Activated CD8-positive, alpha-beta T cell treated with anti-CD3 and anti-CD28 coated beads, Interleukin-2, amount 10 ng/mL, durations not matched to agents 7 days and 5 days (primary cell): ENCODE results near the gene MINK1. TPM values are rescaled to one million over a fixed set of nuclear protein-coding genes. Genes with fewer than 3 reads are reported as not detected.
"Not testable (repeated sequence)": the region's sequence is repeated elsewhere in the genome, so short reads cannot be mapped to it uniquely, and the experiment has no call there.

ENCODE experiments used
- ATAC-seq: fragments of 150-1000 bp; cut with Tn5 transposase; one replicate; pipeline ENCODE4 v1.10.0; 2021; ENCODE audit warnings: moderate library complexity
- CTCF ChIA-PET: fragments of 350-600 bp; sonication (Branson Sonifier 250); formaldehyde crosslinking; loops from one replicate; lab custom pipeline; 2021; ENCODE audit warnings: antibody characterized with exemption; lab: Charles Lee
- POLR2A ChIA-PET: fragments of 350-600 bp; sonication (Branson Sonifier 250); formaldehyde crosslinking; loops from one replicate; lab custom pipeline; 2021; ENCODE audit warnings: antibody characterized with exemption; lab: Charles Lee
- DNase-seq: peaks from one replicate; pipeline ENCODE4 v3.0.0-alpha.2; 2020
- H3K27ac Mint-ChIP-seq: one replicate; pipeline ENCODE4 v1.8.0; 2021; ENCODE audit warnings: mild to moderate bottlenecking, mixed read lengths
- H3K27me3 Mint-ChIP-seq: one replicate; pipeline ENCODE4 v1.8.0; 2021; ENCODE audit warnings: low read depth, mixed read lengths
- H3K36me3 Mint-ChIP-seq: one replicate; pipeline ENCODE4 v1.8.0; 2021; ENCODE audit warnings: low read depth, mixed read lengths
- H3K4me1 Mint-ChIP-seq: one replicate; pipeline ENCODE4 v1.8.0; 2021; ENCODE audit warnings: low read depth, mixed read lengths
- H3K4me3 Mint-ChIP-seq: one replicate; pipeline ENCODE4 v1.8.0; 2021; ENCODE audit warnings: mild to moderate bottlenecking, mixed read lengths
- H3K9me3 Mint-ChIP-seq: one replicate; pipeline ENCODE4 v1.8.0; 2022; ENCODE audit warnings: mixed read lengths; ENCODE audit not compliant: insufficient read depth
- total RNA-seq, 2 experiments: library from RNA; stranded (reverse); gene quantifications; one replicate each; pipeline ENCODE4 v1.2.3, GENCODE V29; 2021

Gene MINK1
- total RNA-seq, 2 experiments from 2014 or later, result 68.1 to 73.2 TPM

DNA sequence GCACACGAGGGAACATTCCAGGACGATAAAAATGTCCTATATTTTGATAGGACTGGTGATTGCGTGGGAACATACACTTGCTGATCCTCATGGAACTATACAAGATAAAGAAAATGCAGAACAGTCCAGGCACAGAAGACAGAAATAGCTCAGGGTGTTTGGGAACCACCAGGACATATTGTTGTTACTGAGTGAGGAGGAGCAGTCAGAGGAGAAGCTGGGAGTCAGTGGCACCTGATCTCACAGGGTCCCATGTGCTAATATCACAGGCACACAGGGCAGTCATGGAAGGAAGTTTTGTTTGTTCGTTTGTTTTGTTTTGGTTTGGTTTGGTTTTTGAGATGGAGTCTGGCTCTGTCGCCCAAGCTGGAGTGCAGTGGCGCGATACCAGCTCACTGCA is 20.4 kb upstream of the MINK1 start:
- no peak for ATAC-seq
- no peaks in the 10 kb centered on the region for H3K27me3 Mint-ChIP-seq
- no peaks in the 10 kb centered on the region for H3K9me3 Mint-ChIP-seq
- no peak overlapping the region for H3K4me3 Mint-ChIP-seq
- no peak overlapping the region for H3K27ac Mint-ChIP-seq
- POLR2A ChIA-PET, result no interaction called here
- H3K36me3 Mint-ChIP-seq, result peaks cover 11% of the 10 kb centered on the region
- H3K4me1 Mint-ChIP-seq, result peaks cover 7% of the 10 kb centered on the region
- CTCF ChIA-PET, result interaction anchor here (1.5 kb wide), 1 partner anchor 23 kb away, joined by 4 read pairs; no protein-coding TSS in a partner anchor
- no peak for DNase-seq

DNA sequence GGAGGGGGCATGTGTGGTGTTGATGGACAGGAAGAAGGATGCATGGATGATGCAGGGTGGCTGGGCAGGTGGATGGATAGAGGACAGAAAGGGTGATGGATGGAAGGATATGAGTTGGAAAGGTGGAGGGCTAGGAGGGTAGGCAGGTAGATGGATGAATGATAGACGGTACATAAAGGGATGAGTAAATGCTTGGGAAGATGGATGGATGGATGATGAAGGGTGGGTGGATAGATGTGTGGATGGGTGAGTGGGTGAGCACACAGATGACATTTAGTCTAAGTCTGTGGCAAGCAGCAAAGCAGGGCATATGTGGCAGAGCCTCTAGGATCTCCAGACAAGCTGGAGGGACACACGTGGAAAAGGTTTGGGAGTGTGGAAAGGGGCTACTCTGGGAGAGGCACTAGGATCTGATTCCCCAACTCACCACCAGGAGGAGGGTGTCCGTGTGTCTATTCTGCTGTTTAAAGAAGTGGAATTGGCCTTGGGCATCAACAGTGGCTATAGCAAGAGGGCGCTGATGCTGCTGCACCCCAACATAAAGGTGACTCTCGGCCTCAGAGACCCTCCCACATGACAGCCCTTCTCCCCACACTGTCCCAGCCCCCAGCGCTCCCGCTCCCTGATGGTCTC is 18.0 kb upstream of the MINK1 start:
- Mint-ChIP-seq H3K4me1 (peaks cover 2% of the 10 kb centered on the region), H3K9me3 (no peaks in the 10 kb centered on the region), H3K27ac (no peak overlapping the region), H3K27me3 (no peaks in the 10 kb centered on the region), H3K36me3 (peaks cover 3% of the 10 kb centered on the region), H3K4me3 (no peak overlapping the region)
- POLR2A ChIA-PET, result no interaction called here
- DNase-seq (no peak), ATAC-seq (no peak)
- CTCF ChIA-PET, result interaction anchor here (0.8 kb wide), 1 partner anchor 27 kb away, joined by 3 read pairs; no protein-coding TSS in a partner anchor

DNA sequence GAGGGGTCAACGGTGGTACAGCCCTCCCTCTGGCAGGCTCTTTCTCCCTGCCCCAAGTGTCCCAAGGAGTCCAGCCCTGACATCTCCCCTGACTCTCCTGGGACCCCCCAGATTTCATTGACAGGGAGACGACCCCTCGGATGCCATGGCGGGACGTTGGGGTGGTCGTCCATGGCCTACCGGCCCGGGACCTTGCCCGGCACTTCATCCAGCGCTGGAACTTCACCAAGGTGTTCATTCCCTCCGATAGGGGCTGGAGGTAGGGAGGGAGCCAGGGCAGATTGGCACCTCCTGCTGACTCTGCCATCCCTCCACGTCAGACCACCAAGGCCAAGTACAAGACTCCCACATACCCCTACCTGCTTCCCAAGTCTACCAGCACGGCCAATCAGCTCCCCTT is 16.3 kb upstream of the MINK1 start:
- POLR2A ChIA-PET, result no interaction called here
- no peak for ATAC-seq

DNA sequence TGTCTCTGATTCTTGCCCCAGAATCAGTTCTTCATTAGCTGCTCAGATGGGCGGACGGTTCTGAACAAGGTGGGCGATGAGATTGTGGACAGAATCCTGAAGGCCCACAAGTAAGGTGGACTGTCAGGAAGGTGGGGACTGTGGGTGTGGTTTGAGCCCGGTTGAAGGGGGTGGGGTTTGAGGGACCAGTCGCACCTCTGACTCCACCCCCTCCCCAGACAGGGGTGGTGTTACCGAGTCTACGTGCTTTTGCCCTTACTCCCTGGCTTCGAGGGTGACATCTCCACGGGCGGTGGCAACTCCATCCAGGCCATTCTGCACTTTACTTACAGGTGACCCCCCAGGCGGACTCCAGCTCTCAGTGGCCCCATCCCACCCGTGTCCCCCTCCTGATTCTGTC is 14.9 kb upstream of the MINK1 start:
- ATAC-seq (no peak), DNase-seq (no peak)
- no peak overlapping the region for H3K4me3 Mint-ChIP-seq
- H3K4me1 Mint-ChIP-seq, result no peaks in the 10 kb centered on the region
- H3K9me3 Mint-ChIP-seq, result no peaks in the 10 kb centered on the region
- POLR2A ChIA-PET, result no interaction called here
- H3K27ac Mint-ChIP-seq, result no peak overlapping the region
- CTCF ChIA-PET, result no interaction called here
- no peaks in the 10 kb centered on the region for H3K27me3 Mint-ChIP-seq
- H3K36me3 Mint-ChIP-seq, result no peaks in the 10 kb centered on the region

More for the DNA sequence above, 16.3 kb upstream of the MINK1 start:
- Mint-ChIP-seq H3K4me1 (no peaks in the 10 kb centered on the region), H3K27ac (no peak overlapping the region), H3K27me3 (no peaks in the 10 kb centered on the region), H3K36me3 (no peaks in the 10 kb centered on the region), H3K9me3 (no peaks in the 10 kb centered on the region), H3K4me3 (no peak overlapping the region)
- no peak for DNase-seq
- CTCF ChIA-PET, result interaction anchor here (1.1 kb wide), 1 partner anchor 192 kb away, joined by 3 read pairs; no protein-coding TSS in a partner anchor

DNA sequence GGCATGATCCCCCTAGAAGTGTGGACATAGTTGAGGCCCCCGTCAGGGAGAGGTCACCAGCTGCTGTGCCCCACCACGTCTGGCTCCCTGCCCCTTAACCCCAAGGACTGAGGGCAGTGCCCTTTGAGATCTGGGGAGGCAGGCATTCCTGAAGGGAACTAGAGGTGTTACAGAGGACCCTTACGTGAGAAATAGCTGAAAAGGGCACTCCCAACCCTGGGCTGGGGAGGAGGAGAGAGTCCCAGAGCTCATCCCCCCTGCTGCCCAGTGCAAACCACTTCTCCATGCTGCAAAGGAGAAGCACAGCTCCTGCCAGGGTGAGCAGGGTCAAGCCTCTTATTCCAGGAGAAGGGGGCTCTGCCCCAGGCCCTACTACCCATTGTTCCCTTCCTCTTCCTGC is 10.3 kb upstream of the MINK1 start:
- Mint-ChIP-seq H3K27ac (no peak overlapping the region), H3K4me1 (no peaks in the 10 kb centered on the region), H3K9me3 (no peaks in the 10 kb centered on the region), H3K4me3 (no peak overlapping the region), H3K27me3 (no peaks in the 10 kb centered on the region), H3K36me3 (no peaks in the 10 kb centered on the region)
- POLR2A ChIA-PET, result interaction anchor here (0.6 kb wide), 1 partner anchor 22 kb away, joined by 3 read pairs; no protein-coding TSS in a partner anchor
- ATAC-seq (no peak), DNase-seq (no peak)
- CTCF ChIA-PET, result no interaction called here

DNA sequence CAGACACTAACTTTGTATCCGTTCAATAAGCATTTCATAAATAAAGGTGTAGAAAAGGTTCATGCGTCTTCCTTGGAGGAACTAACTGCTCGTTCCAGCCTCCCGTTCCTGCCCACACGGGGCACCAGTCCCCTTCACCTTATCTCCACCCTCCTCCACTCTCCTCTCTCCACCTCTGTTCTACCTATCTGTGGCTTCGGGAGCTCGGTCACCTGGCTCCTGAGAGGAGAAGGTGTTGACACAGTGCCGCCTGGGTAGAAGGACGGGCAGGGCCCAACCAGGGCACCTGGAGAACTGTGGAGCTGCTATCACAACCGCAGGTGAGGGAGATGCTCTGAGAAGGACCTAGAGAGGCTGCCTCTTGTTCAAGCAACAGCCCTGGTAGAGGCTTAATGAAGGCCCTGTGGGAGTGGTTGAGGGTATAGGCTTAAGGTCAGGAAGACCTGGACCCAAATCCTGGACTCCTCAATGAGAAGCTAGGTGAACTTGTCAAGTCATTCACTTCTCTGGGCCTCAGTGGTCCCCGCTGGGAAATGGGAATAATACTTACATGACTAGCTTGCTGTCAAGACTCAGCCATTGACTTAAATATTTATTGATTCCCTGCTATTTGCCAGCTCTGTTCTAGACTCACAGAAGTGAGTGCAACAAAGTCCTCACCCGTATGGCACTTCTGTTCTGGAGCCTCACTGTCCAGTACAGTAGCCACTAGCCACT is 9.6 kb upstream of the MINK1 start:
- ChIA-PET POLR2A (interaction anchor here (0.6 kb wide), 1 partner anchor 543 kb away, joined by 3 read pairs; no protein-coding TSS in a partner anchor), CTCF (interaction anchor here (0.6 kb wide), 1 partner anchor 33 kb away, joined by 3 read pairs; no protein-coding TSS in a partner anchor)
- H3K36me3 Mint-ChIP-seq, result no peaks in the 10 kb centered on the region
- no peak for DNase-seq
- no peak for ATAC-seq
- H3K4me3 Mint-ChIP-seq, result no peak overlapping the region
- peaks cover 2% of the 10 kb centered on the region for H3K27me3 Mint-ChIP-seq
- no peaks in the 10 kb centered on the region for H3K4me1 Mint-ChIP-seq
- no peak overlapping the region for H3K27ac Mint-ChIP-seq
- H3K9me3 Mint-ChIP-seq, result no peaks in the 10 kb centered on the region

DNA sequence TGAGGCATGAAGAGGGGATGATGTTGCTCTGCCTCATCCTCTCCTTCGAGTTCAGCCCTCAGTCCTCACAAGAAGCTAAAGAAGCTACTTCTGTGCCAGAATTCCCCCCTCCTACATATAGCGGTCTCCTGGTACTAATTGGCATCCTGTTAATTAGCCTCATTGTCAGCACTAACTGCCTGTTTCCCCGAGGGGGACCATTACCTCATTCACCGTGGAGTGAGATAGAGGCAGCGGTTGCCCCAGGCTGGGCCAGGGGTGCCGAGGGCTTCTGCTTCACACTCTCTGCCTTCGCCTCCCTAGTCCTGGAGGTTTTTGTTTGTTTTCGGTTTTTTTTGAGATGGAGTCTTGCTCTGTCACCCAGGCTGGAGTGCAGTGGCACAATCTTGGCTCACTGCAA is 5.7 kb upstream of the MINK1 start:
- no peak for DNase-seq
- Mint-ChIP-seq H3K4me3 (no peak overlapping the region), H3K9me3 (no peaks in the 10 kb centered on the region), H3K27me3 (peaks cover 2% of the 10 kb centered on the region), H3K36me3 (no peaks in the 10 kb centered on the region), H3K27ac (no peak overlapping the region), H3K4me1 (peaks cover under 1% of the 10 kb centered on the region)
- CTCF ChIA-PET, result no interaction called here
- ATAC-seq, result no peak
- POLR2A ChIA-PET, result no interaction called here

DNA sequence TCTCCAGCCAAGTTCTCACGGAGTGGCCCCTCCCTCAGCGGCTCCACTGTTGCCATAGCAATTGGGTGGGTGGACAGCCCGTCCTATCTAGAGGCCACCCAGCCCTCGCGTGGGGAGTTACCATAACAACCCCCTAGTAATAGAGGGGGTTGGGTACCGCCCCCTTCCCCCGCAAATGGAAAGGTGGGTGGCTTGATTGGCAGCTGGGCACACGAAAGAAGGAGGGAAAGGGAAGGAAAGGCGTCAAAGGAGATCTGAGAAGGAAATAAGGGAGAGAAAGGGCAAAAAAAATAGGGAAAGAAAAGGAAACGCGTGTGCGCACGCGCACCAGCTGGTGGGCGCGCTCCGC is 337 bp upstream of the MINK1 start:
- POLR2A ChIA-PET, DNase-seq, H3K9me3 Mint-ChIP-seq, H3K36me3 Mint-ChIP-seq, H3K27me3 Mint-ChIP-seq: not testable (repeated sequence)
- H3K27ac Mint-ChIP-seq, result peak overlapping the region; percentile 86
- CTCF ChIA-PET, result interaction anchor here (1.7 kb wide), 1 partner anchor 42 kb away, joined by 4 read pairs; no protein-coding TSS in a partner anchor
- peak overlapping the region; percentile 84 for H3K4me3 Mint-ChIP-seq
- peaks cover 35% of the 10 kb centered on the region for H3K4me1 Mint-ChIP-seq
- peak; percentile 21 for ATAC-seq

DNA sequence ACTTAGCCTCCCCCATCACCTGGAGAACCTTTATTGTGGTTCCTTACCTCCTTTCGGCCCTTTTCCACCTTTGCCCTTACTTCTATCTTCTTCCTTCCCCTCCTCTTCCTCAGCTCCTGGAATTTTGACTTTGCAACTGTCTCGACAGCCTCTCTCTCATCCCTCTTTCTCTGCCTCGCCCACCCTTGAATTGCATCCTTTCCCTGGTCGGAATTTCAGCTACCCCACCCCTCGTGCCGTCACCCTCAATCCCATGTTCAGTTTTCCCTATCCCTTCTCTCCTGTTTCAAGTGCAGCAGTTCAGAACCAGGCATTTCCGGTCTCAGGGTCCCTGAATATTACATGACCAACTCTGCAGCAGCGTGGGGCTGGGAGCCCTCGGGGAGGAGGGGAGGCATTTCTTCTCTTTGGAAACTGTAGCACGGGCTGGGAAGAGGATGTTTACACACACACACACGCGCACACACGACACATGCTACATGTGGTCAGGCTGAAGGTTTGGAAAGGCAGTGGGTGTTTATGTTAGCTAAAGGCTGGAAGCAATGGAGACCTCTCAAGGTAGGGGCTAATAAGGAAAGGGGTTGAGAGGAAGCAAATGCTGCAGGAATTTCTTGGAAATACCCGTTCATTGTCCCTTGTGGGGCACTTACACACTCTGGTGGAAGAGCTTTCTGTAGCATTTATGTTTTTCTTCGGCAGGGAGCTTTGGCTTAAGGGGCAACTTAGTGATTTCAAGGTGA is 971 bp downstream of the MINK1 start:
- Mint-ChIP-seq H3K4me3 (peak overlapping the region; percentile 90), H3K27me3 (no peaks in the 10 kb centered on the region), H3K27ac (peak overlapping the region; percentile 87), H3K4me1 (peaks cover 35% of the 10 kb centered on the region), H3K9me3 (no peaks in the 10 kb centered on the region), H3K36me3 (peaks cover 10% of the 10 kb centered on the region)
- DNase-seq (peak; percentile 30), ATAC-seq (no peak)
- CTCF ChIA-PET, result interaction anchor here (0.6 to 1.7 kb wide), 2 partner anchors 44 to 267 kb away, joined by 3 to 4 read pairs; no protein-coding TSS in a partner anchor
- POLR2A ChIA-PET, result interaction anchor here (0.8 to 1.0 kb wide), 2 partner anchors 113 to 122 kb away, joined by 4 read pairs; no protein-coding TSS in a partner anchor

DNA sequence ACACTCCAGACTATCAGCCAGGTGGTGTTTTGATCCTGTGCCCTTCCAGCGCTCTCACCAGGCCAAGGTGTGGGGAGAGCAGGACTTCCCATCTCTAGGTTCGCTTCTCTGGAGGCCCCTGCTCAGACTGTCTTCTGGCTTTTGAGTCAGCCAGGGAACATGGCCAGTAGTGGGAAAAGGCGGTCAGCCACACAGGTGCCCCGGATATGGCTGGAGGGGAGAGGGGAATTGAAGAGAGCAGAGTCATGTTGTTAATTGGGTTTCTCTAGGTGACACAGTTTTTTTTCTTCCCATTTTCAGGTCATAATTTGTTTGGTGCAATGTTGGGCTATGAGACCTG is 1.5 kb downstream of the MINK1 start:
- POLR2A ChIA-PET, result interaction anchor here (1.0 kb wide), 1 partner anchor 123 kb away, joined by 4 read pairs; no protein-coding TSS in a partner anchor
- Mint-ChIP-seq H3K36me3 (peaks cover 13% of the 10 kb centered on the region), H3K9me3 (no peaks in the 10 kb centered on the region), H3K27me3 (no peaks in the 10 kb centered on the region), H3K4me1 (peaks cover 41% of the 10 kb centered on the region), H3K4me3 (peak overlapping the region; percentile 90), H3K27ac (no peak overlapping the region)
- ATAC-seq (no peak), DNase-seq (no peak)
- CTCF ChIA-PET, result interaction anchor here (0.6 kb wide), 1 partner anchor 268 kb away, joined by 3 read pairs; no protein-coding TSS in a partner anchor

DNA sequence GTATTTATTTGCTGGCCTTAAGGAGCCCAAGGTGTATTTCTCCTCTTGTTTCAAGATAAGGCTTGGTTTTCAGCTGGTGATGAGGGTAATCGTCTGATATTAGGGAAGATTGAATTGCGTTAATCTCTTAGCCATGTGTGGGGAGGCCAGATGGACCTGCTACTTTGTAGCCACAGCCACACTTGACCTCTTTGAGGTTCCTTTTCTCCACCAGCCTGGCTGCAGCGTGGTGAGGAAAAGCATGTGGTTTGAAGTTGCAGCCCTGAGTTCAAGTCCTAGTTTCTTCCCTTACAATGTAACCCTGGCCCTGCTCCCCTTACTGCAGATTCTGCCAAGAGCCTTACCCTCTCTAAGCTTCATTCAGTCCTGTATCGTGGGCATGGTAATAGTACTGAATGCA is 3.1 kb downstream of the MINK1 start:
- Mint-ChIP-seq H3K27ac (no peak overlapping the region), H3K36me3 (peaks cover 16% of the 10 kb centered on the region), H3K9me3 (no peaks in the 10 kb centered on the region), H3K4me1 (peaks cover 56% of the 10 kb centered on the region), H3K27me3 (no peaks in the 10 kb centered on the region), H3K4me3 (no peak overlapping the region)
- DNase-seq, result no peak
- no peak for ATAC-seq
- ChIA-PET POLR2A (no interaction called here), CTCF (interaction anchor here (0.9 kb wide), 2 partner anchors 45 to 126 kb away, joined by 3 to 4 read pairs; partner anchors contain the start of gene ARRB2)
